NCI-H1436 treated with DMSO at 0.1 percent for 48 hours (cell line): Measurements from ENCODE around the gene CARNS1.
A peak's percentile ranks its signal among the peaks of the same experiment; 100 is the strongest.

Source experiments
- DNase-seq: peaks from one replicate; lab custom pipeline; 2025; lab: John Stamatoyannopoulos, UW

The CARNS1 gene

GRCh38 chr11:67375320-67376055, 40.0 kb upstream of the CARNS1 start:
- no peak for DNase-seq

GRCh38 chr11:67376063-67376820, 39.2 kb upstream of the CARNS1 start:
- no peak for DNase-seq

DNA sequence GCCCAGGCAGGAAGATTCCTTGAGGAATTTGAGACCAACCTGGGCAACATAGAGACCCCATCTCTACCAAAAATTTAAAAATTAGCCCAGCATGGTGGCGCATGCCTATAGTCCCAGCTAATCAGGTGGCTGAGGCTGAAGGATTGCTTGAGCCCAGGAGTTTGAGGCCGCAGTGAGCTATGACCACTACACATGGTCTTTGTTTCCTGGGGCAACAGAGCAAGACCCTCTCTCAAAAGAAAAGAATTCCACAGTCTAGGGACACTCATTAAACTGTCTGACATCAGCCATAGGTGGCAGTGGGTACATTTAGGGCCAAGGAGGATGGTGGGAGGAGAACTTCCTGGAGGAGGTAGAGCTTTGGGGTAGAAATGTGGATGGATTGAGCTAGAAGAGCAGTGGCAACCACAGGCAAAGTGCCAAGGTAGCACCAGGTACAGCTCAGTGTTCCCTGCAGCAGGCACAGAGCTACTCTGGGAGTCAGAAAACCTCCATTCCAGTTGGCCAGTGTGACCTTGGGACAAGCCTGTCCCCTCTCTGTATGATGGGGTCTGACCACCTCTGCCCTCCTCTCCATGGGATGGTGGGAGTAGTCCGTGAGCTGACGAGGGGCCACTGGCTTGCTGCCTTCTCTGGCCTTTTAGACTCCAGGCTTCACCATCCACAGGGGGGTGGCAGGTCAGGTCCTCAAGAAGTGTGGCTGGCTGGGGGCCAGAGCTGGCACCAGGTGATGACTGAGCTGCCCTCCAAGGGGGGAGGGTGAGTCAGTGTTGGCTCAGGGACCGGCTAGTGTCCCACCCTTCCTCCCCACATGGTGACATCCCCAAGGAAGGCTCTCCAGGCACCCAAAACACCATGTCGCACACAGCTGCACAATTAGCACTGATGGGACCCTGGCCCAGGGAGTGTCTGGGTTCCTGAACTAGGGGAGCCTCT, 38.3 kb upstream of the CARNS1 start:
- DNase-seq: no peak

DNA sequence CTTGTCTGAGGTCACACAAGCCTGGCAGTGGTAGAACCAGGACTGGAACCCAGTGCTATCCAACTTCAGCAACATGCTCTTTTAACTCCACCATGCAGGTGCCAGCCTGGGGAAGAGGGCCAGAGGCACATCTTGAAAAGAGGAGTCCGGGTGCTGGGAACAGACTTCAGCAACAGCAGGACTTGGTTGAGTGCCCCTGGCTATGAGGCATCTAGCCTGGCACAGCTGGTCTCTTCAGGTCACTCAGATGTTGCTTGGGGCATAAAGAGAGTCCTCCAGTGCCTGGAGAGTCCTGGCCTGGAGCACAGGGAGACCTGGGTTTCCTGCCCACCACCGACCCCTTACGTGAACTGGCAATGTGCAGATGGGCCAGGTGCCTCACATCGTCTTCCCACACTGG, 36.9 kb upstream of the CARNS1 start:
- DNase-seq: no peak

DNA sequence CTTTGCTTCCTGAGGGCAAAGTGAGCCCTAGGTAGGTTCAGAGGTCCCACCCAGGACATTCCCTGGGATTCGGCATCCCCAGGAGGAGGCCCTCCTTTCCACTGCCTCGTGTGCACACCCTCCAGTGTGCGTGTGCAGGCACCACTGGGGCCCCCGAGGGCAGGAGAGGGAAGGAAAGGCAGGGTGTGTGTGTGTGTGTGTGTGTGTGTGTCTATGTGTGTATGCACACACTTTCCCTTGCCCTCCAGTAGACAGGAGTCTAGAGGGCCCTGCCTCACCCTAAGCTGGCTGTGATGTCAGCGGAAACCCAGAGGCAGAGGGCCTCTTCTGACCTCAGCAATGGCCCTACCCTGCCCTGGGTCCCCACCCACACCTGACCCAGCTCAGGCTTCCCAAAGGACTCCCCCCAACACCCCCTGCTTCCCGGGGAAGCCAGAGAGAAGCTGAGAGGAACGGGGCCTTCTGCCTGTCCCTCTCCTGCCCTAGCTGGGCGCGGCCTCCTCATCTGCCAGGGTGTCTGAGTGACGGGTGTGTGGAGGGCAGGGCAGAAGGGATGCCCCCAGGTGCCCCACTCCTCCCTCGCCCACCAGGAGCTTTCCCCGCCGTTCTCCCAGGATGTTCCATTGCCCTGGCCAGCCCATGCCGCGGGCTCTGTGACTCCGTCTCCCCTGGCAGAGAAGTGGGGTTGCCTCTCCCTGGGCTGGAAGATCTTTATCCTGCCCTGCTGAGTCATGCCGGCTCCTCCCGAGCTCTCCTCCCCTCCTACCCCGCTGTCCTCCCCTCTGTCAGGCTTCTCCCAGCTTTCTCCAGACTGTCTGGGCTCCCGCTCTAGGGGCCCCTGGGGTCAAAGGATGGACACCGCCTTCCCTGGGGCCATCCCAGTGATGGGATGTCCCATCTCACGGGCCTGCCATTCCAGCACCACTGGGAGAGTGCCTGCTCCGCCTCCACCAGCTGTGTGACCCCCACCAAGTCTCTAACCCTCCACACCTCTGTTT, 36.1 kb upstream of the CARNS1 start:
- no peak for DNase-seq

DNA sequence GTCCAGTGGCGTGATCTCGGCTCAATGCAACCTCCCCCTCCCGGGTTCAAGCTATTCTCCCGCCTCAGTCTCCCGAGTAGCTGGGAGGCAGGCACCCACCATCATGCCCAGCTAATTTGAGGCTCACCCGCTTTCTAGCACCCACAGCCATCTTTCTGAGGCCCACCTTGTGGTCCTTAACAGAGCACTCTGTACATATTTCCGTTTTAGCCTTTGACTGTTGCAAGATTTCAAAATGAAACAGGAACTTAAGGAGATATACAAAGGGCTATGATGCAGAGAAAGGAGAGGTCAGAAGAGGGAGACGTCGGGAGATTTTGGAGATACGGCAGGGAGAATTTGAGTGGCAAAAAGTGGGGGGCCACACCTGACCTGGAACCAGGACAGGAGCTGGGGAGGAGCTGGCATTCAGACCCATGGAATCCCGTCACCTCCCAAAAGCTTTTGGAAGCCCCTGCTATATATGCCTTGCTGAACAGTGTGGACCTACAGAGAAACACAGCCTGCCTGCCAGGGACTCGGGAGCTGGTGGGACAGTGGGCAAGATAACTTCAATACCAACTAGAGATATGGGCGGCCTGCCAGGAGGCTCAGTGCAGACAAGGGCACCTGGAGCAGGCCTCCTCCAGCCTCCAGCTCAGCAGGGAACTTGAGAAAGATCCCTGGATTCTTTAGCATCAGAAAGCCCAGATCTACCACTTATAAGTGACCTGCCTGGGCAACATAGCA, 34.1 kb upstream of the CARNS1 start:
- no peak for DNase-seq

DNA sequence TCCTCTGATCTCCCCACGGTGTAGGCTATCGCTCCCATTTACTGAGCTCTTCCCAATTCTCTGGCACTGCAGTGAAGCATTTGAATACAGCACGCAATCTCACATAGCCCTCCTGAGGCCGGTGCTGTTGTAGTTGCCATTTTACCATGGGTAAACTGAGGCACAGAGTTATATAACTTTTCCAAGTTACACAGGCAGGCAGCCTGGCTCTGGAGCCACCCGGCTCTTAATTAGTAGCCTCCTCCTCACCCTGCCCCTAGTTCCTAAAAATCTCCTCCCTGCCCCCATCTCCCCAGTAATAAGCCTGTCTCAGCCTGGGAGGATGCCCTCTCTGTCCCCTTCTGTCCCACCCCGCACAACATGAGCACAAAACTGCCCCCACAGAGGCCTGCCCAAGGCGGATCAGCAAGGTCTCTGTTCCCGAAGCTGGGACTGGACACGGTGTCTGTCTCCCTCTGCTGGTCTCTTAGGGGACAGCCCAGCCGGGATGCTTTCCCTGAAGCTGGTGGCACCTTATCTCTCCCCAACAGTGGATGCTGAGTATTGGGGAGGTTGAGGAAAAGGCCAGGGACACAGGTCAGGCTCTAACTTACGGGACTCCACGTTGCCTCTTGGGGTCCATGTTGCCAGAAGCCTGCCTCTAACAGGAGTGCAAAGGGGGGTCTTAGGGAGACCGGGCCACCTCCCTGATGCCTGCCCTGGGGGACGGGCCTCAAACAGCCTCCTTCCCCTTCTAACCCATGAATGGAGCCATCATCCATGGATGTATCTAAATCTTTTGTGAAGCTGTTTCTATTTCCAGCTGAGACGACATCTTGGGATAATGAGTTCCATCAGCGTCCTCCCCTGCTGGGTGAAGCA, 33.0 kb upstream of the CARNS1 start:
- no peak for DNase-seq

DNA sequence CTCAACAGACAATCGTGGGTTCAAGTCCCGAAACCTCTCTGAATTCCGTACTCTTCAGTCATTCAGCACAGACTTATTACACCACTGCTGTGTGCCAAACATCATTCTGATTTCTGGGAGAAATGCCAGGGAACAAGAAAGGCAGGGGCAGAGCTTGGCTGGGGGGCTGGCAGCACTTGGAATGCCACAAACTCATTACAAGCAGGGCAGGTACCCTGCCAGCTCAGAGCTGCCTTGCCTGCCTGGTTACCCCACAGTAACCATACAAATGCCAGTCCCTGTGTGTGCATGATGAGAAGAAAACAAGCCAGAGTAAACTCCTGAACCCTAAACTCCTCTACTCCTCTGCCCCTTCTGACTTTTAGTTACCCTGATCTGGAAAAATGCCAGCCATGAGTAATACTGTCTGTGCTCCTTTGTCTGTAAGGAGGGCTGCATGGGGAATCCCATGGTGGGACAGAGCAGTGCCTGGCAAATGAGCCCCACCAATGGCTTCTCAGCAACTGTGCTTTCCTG, 30.6 kb upstream of the CARNS1 start:
- DNase-seq: no peak

- no peak for DNase-seq
Measured at GRCh38 chr11:67387069-67387468, 28.4 kb upstream of the CARNS1 start.

DNA sequence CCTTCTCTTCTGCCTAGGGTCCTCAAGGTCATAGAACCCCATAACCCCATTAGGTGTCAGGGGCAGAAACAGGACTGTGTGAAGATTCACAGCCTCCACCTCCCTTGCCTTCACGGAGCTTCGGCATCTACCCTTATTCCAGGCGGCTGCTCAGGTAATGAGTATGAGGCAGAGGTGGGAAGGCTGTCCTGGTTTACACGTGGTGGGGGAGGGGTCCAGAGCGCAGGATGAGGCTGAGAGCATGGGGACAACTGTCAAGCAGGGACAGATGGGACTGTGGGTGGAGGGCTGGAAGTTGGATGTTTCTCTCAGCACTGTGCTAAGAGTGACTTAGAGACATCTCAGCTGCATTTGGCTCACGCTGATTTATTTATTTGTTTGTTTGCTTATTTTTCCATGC, 28.0 kb upstream of the CARNS1 start:
- no peak for DNase-seq

GRCh38 chr11:67389477-67389876, 26.0 kb upstream of the CARNS1 start:
- DNase-seq: no peak

GRCh38 chr11:67390947-67391303, 24.6 kb upstream of the CARNS1 start:
- DNase-seq: no peak

- DNase-seq: peak; percentile 48
Measured at GRCh38 chr11:67391304-67392182, 23.9 kb upstream of the CARNS1 start, which contains the start of gene RAD9A. TSS of gene RAD9A (plus strand) at chr11:67391986. CDS start at chr11:67392045, 59 bp downstream.

DNA sequence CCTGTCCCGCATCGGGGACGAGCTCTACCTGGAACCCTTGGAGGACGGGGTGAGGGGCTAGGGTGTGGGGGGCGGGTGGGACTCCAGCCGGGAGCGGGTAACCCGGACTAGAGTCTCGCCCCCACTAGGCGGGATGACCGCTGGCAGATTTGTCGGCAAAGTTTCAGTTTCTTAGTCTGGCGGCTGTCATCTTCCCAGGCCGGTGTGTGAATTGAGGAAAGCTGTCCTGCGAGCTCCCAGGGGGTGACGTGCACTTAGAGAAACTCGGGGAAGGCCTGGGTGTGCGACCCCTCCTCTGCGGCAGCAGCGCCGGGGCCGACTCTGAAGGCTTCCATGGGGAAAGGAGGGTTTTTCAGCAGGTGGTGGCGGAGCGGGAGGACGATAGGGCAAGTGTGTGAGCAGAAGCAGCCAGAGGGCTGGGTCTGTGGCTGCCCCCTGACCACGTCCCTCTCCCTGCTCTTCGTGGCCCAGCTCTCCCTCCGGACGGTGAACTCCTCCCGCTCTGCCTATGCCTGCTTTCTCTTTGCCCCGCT, 23.2 kb upstream of the CARNS1 start:
- no peak for DNase-seq

- DNase-seq: no peak
Measured at GRCh38 chr11:67393437-67393836, 22.0 kb upstream of the CARNS1 start.

GRCh38 chr11:67393990-67394389, 21.5 kb upstream of the CARNS1 start:
- DNase-seq: no peak

- DNase-seq: no peak
Measured at GRCh38 chr11:67395555-67396258, 19.8 kb upstream of the CARNS1 start.

DNA sequence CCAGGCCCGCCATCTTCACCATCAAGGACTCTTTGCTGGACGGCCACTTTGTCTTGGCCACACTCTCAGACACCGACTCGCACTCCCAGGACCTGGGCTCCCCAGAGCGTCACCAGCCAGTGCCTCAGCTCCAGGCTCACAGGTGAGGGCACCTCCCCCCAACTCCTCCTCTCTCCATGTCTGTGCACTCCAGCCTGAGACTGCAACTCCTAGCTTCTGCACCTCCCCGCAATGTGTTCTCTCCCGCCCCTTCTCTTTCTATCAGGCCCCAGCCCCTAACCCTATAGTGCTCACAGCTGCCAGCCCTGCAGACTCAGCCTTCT, 19.3 kb upstream of the CARNS1 start:
- DNase-seq: no peak
